Measurements from ENCODE around the gene PPP2R2D.

DNA sequence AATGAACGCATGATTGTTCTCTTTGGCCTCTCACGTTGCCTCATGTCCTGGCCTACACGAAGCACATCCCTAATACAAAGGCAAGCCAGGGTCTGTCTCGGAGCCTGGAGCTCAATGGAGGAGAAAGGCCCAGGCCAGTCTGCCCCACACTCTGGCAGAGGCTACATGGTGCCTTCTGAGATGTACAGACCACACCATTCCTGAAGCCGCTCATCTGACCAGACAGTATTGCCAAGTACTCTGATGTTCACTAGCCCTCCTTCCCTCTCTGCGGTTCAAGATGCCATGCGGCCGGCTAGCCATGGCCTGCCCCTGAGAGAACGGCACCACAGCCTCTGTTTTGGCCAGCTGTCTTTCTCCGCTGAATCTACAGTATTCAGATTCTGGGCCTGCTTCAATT, 75.0 kb downstream of the PPP2R2D start:
- TF ChIP-seq, protein P1, sequence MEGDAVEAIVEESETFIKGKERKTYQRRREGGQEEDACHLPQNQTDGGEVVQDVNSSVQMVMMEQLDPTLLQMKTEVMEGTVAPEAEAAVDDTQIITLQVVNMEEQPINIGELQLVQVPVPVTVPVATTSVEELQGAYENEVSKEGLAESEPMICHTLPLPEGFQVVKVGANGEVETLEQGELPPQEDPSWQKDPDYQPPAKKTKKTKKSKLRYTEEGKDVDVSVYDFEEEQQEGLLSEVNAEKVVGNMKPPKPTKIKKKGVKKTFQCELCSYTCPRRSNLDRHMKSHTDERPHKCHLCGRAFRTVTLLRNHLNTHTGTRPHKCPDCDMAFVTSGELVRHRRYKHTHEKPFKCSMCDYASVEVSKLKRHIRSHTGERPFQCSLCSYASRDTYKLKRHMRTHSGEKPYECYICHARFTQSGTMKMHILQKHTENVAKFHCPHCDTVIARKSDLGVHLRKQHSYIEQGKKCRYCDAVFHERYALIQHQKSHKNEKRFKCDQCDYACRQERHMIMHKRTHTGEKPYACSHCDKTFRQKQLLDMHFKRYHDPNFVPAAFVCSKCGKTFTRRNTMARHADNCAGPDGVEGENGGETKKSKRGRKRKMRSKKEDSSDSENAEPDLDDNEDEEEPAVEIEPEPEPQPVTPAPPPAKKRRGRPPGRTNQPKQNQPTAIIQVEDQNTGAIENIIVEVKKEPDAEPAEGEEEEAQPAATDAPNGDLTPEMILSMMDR (IDR thresholded peaks at IDR 0.05): no peak
- no peak for TF ChIP-seq POLR2A (IDR thresholded peaks at IDR 0.05)

All from right lobe of liver (tissue), 4 donors.